Measurements from ENCODE around the gene MORN5. TPM values are rescaled to one million over a fixed set of nuclear protein-coding genes. Genes with fewer than 3 reads are reported as not detected.

Gene MORN5
- total and polyA plus RNA-seq, 2 donors (not counting 1 experiment from before 2014, with no cell fraction given) = 0.33 TPM; not detected in 1

DNA sequence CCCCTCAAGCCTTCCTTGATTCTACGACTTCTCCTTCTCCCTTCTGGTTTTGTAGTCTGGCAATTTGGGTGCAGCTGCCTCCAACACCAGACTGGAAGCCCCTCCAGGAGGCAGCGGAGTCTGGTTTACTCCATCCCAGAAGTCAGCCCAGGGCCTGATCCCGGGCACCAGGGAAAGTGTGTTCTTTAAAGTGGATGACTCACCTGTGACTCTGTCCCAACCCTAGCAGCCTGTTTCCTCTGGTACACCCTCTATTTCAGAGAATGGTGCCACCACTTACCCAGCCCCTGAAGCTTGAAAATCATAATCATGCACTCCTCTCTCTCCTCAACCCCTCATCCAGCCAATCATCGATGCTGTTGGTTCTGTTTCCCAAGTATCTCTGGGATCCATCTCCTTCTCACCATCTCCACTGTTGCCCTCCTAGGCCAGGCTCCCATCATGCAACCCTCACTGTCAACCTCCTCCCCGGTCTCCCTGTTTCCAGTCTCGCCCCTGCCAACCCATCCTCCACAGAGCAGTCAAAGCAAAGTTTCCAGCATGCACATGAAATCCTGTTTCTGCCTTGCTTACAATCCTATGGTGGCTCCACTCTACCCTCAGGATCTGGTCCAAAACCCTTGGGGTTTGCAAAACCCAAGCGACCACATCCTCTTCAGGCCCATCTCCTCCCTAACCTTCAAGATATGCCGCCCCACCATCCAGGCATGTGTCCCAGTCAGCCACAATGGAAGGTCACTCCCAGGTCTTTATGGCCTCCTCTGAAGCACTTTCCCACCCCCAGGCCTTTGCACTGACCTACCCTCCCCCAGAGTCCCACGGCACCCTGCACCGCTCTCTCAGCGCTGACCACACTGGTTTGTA is 58.6 kb downstream of the MORN5 start:
- no peak overlapping the region for H3K4me3 ChIP-seq (replicated peaks in 1 of 4; ENCODE audit: control extremely low read depth in 1 of 4, insufficient read depth in 1 of 4, low read depth in 3 of 4, low read length in 4 of 4)
- H2AFZ ChIP-seq (ENCODE audit: low read length) = no peak overlapping the region

DNA sequence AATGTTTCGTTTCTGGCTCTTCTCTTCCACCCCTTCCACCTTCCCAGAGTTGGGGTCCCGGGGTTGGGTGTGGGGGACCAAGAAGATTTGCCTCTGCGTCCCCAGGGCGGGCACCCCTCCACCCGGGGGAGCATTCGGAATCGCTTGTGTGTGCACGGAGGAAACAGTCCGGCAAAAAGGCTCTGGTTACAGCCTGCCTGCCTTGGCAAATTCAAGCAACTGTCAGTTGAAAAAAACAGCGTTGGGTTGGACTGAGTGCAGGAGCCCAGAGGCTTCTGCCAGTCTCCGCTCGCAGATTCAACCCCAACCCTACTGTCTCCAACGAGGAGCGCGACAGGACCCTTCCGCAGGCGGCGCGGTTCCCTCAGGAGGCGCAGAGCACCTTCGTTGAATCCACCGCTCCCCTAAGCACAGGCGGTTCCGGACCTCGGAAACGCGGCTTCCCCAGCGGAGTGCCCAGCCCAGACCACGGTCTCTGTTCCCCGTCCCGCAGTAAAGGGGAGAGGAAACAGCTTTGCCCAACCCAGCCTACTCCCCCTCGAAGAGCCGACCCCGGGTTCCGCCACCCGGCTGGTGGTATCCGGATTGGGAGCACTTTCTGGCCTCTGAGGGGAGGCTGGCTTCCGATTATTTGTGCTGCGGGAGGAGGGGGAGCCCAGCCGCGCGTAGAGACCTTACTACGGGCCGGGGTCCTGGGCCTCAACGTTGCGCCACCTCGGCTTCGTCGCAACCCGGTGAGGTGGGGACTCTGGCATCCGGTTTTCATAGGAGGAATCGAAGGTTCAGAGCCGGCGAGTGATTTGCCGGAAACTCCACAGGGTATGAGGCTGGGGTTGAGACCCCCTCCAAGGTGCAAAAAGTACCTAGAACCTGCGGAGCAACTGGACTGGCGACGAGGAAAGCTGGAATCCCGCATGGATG is 59.5 kb downstream of the MORN5 start:
- H3K79me2 ChIP-seq (ENCODE audit: control insufficient read depth, insufficient read depth, low read length) = no peaks in the 10 kb centered on the region
- H3K27me3 ChIP-seq (ENCODE audit: control insufficient read depth, insufficient read depth, low read length) = peaks cover 88% of the 10 kb centered on the region
- no peak overlapping the region for H2AFZ ChIP-seq (ENCODE audit: low read length)
- H3K36me3 ChIP-seq (ENCODE audit: control insufficient read depth, insufficient read depth, low read length) = no peaks in the 10 kb centered on the region
- H3K4me3 ChIP-seq (replicated peaks in 1 of 4; ENCODE audit: control extremely low read depth in 1 of 4, insufficient read depth in 1 of 4, low read depth in 3 of 4, low read length in 4 of 4) = no peak overlapping the region
- peak in 1 of 2 donors; percentile 36 for DNase-seq (ENCODE audit: low read depth in 2 of 2)
- no peak overlapping the region for H3K9ac ChIP-seq (ENCODE audit: insufficient read depth, low read length)
- peaks cover 2% of the 10 kb centered on the region for H3K4me1 ChIP-seq (ENCODE audit: control insufficient read depth, extremely low read depth, insufficient read depth, low read length)
- no peak for TF ChIP-seq CTCF (conservative IDR thresholded peaks at IDR 0.05 in 1 of 2, IDR thresholded peaks at IDR 0.05 in 1 of 2; ENCODE audit: low read depth in 1 of 2, low read length in 2 of 2)
- TF ChIP-seq EZH2 (IDR thresholded peaks at IDR 0.05; ENCODE audit: low read length, missing control alignments) = no peak
- H3K27ac ChIP-seq (ENCODE audit: insufficient read depth, low read length) = no peak overlapping the region
- no peaks in the 10 kb centered on the region for H3K9me3 ChIP-seq (ENCODE audit: control insufficient read depth, insufficient read depth, low read depth, low read length)
- no peaks in the 10 kb centered on the region for H4K20me1 ChIP-seq (ENCODE audit: control insufficient read depth, extremely low read depth, insufficient read depth, low read length)
- no peak overlapping the region for H3K4me2 ChIP-seq (ENCODE audit: extremely low read depth, insufficient read depth, low read length)

More for the DNA sequence above, 58.6 kb downstream of the MORN5 start:
- no peaks in the 10 kb centered on the region for H3K79me2 ChIP-seq (ENCODE audit: control insufficient read depth, insufficient read depth, low read length)
- no peak for DNase-seq (ENCODE audit: low read depth in 2 of 2)
- no peak overlapping the region for H3K4me2 ChIP-seq (ENCODE audit: extremely low read depth, insufficient read depth, low read length)
- peaks cover 2% of the 10 kb centered on the region for H3K4me1 ChIP-seq (ENCODE audit: control insufficient read depth, extremely low read depth, insufficient read depth, low read length)
- H3K36me3 ChIP-seq (ENCODE audit: control insufficient read depth, insufficient read depth, low read length) = no peaks in the 10 kb centered on the region
- H3K9ac ChIP-seq (ENCODE audit: insufficient read depth, low read length) = no peak overlapping the region
- peaks cover 86% of the 10 kb centered on the region for H3K27me3 ChIP-seq (ENCODE audit: control insufficient read depth, insufficient read depth, low read length)
- no peak for TF ChIP-seq CTCF (conservative IDR thresholded peaks at IDR 0.05 in 1 of 2, IDR thresholded peaks at IDR 0.05 in 1 of 2; ENCODE audit: low read depth in 1 of 2, low read length in 2 of 2)
- peak; percentile 21 for TF ChIP-seq EZH2 (IDR thresholded peaks at IDR 0.05; ENCODE audit: low read length, missing control alignments)
- no peaks in the 10 kb centered on the region for H3K9me3 ChIP-seq (ENCODE audit: control insufficient read depth, insufficient read depth, low read depth, low read length)
- H3K27ac ChIP-seq (ENCODE audit: insufficient read depth, low read length) = no peak overlapping the region
- H4K20me1 ChIP-seq (ENCODE audit: control insufficient read depth, extremely low read depth, insufficient read depth, low read length) = no peaks in the 10 kb centered on the region

Measured in fibroblast of lung (primary cell).